22Rv1 (cell line): ENCODE measurements around the gene NLGN4Y.

Experiments
- CTCF ChIP-seq: fragments of 450-650 bp; IDR thresholded peaks from 2 replicates; pipeline ENCODE4 v1.5.1; 2017; ENCODE audit warnings: mild to moderate bottlenecking
- ZFX ChIP-seq: fragments of 450-650 bp; IDR thresholded peaks from 2 replicates; pipeline ENCODE4 v1.6.1; 2017; ENCODE audit warnings: antibody characterized with exemption, borderline replicate concordance

GRCh38 chrY:14798010-14798409, 273.7 kb downstream of the NLGN4Y start:
- TF ChIP-seq CTCF: no peak
- TF ChIP-seq ZFX: no peak
